Sigmoid colon (tissue), 7 donors: ENCODE measurements around the gene DDX31. TPM values are rescaled to one million over a fixed set of nuclear protein-coding genes. Genes with fewer than 3 reads are reported as not detected.

ENCODE experiments used
- DNase-seq: peaks from one replicate; pipeline ENCODE4 v3.0.0-alpha.2; 2019
- H3K27ac ChIP-seq, 4 donors: fragments of 200-600 bp; sonication (generic); one replicate each; pipeline ENCODE4 v1.5.1; 2016 to 2019; ENCODE audit warnings: mild to moderate bottlenecking in 1 of 4
- H3K27me3 ChIP-seq, 3 donors: fragments of 200-600 bp; sonication (generic); one replicate each; pipeline ENCODE4 v1.5.1; 2019; ENCODE audit warnings: mild to moderate bottlenecking in 1 of 3
- H3K36me3 ChIP-seq, 4 donors: fragments of 200-600 bp; sonication (generic); one replicate each; pipeline ENCODE4 v1.5.1; 2016 to 2019
- H3K4me1 ChIP-seq, 4 donors: fragments of 200-600 bp; sonication (generic); one replicate each; pipeline ENCODE4 v1.5.1; 2017 to 2019
- H3K4me3 ChIP-seq, 4 donors: fragments of 200-600 bp; sonication (generic); one replicate each; pipeline ENCODE4 v1.5.1; 2017 to 2019; ENCODE audit warnings: mild to moderate bottlenecking in 2 of 4, moderate library complexity in 1 of 4
- H3K9me3 ChIP-seq, 4 donors: fragments of 200-600 bp in 3 of 4; sonication (generic) in 3 of 4; one replicate each; pipeline versions ENCODE4 v1.5.1 to v1.6.1; 2013 to 2019
- EP300 ChIP-seq, 4 donors: sonication (generic); formaldehyde crosslinking; IDR thresholded peaks; one replicate each; pipeline ENCODE4 v1.6.1; 2017; ENCODE audit warnings: antibody characterized with exemption in 4 of 4
- POLR2A ChIP-seq, 2 donors: fragments of 450-650 bp; IDR thresholded peaks; one replicate each; pipeline ENCODE4 v1.6.1; 2016; ENCODE audit warnings: antibody characterized with exemption in 2 of 2, mild to moderate bottlenecking in 2 of 2, moderate library complexity in 2 of 2
- POLR2AphosphoS5 ChIP-seq, 4 donors: sonication (generic); formaldehyde crosslinking; IDR thresholded peaks; one replicate each; pipeline ENCODE4 v1.6.1; 2017; ENCODE audit warnings: antibody characterized with exemption in 4 of 4
- WGBS, 2 donors: extraction: QIAGEN DNeasy Blood & Tissue Kit; methylation state at CpG; one replicate each; pipeline ENCODE4 v1.1.7; 2013; 5-methylcytosine and 5-hydroxymethylcytosine counted together
- intact Hi-C: fragments of 100-400 bp; cut with DNase I; formaldehyde crosslinking; loops from one replicate; pipeline ENCODE4 v1.15.1; 2023
- polyA plus RNA-seq, 3 donors: library from polyadenylated mRNA; stranded (reverse); fragments of 200-250 nt; gene quantifications; one replicate each; pipeline ENCODE4 v1.2.3, GENCODE V29; 2013
- total RNA-seq, 4 donors: library from RNA; depleted of rRNA; stranded (reverse); fragments of >200 nt; gene quantifications; one replicate each; pipeline ENCODE4 v1.1.0, GENCODE V29; 2016
- TF ChIP-seq, protein P1 (sequence below), 4 experiments: fragments of 450-650 bp in 3 of 4; fragments of 200-600 bp in 1 of 4; IDR thresholded peaks; one replicate each; pipeline ENCODE4 v1.5.1; 2016 to 2019; ENCODE audit warnings: antibody characterized with exemption in 4 of 4, mild to moderate bottlenecking in 3 of 4, moderate library complexity in 2 of 4
- donor health status: healthy with polysubstance abuse.
- donor health status: Bipolar disorder and iron deficiency.
- donor health status: healthy.

DDX31 gene
- total and polyA plus RNA-seq, 7 donors = 2.4 to 8.1 (median 6.6) TPM

DNA sequence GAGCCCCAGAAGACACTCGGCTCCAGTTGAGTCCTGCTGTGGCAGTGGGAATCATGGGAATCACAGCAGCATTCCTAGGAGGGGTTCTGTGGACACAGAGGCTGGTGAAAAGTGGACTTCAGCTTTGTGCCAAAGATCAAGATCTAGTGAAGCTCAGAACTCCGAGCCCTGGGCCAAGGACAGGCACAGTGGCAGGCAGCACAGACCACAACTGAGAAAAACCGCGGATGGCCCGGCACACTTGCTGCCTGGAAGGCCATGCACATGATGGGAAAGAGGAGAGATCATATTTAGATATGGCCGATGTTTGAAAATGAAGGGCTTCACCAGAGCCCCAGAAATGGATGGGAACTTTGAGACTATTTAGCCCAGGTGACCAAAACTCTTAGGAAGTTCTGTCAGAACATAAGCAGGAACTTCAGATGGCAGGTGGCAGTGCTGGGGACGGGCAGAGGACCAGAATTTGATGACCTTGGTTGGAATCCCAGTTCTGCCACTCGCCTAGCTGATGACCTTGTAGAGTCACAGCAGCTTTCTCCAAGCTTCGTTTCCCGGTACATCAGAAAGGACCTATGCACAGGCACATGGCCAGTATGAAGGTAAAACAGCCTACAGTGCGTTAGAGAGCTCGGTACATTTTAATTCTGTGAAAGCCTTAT lies 69.3 kb downstream of the DDX31 start:
- 87 to 92% methylated on average over 12 of the region's 12 CpGs for WGBS, 2 donors
- no peaks in the 10 kb centered on the region for H3K4me1 ChIP-seq
- TF ChIP-seq POLR2A (IDR thresholded peaks at IDR 0.05) = no peak
- TF ChIP-seq EP300 (IDR thresholded peaks at IDR 0.05) = no peak
- no peak for TF ChIP-seq POLR2AphosphoS5 (IDR thresholded peaks at IDR 0.05)
- TF ChIP-seq, protein P1, sequence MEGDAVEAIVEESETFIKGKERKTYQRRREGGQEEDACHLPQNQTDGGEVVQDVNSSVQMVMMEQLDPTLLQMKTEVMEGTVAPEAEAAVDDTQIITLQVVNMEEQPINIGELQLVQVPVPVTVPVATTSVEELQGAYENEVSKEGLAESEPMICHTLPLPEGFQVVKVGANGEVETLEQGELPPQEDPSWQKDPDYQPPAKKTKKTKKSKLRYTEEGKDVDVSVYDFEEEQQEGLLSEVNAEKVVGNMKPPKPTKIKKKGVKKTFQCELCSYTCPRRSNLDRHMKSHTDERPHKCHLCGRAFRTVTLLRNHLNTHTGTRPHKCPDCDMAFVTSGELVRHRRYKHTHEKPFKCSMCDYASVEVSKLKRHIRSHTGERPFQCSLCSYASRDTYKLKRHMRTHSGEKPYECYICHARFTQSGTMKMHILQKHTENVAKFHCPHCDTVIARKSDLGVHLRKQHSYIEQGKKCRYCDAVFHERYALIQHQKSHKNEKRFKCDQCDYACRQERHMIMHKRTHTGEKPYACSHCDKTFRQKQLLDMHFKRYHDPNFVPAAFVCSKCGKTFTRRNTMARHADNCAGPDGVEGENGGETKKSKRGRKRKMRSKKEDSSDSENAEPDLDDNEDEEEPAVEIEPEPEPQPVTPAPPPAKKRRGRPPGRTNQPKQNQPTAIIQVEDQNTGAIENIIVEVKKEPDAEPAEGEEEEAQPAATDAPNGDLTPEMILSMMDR (IDR thresholded peaks at IDR 0.05) = no peak
- peaks cover 0 to 6% (median 0%) of the 10 kb centered on the region in 3 donors for H3K27me3 ChIP-seq
- DNase-seq = no peak
- no peak overlapping the region for H3K4me3 ChIP-seq
- H3K36me3 ChIP-seq = peaks cover 0 to 76% (median under 1%) of the 10 kb centered on the region in 4 donors
- no peak overlapping the region for H3K27ac ChIP-seq
- intact Hi-C loops = no loop called here
- H3K9me3 ChIP-seq = no peaks in the 10 kb centered on the region

DNA sequence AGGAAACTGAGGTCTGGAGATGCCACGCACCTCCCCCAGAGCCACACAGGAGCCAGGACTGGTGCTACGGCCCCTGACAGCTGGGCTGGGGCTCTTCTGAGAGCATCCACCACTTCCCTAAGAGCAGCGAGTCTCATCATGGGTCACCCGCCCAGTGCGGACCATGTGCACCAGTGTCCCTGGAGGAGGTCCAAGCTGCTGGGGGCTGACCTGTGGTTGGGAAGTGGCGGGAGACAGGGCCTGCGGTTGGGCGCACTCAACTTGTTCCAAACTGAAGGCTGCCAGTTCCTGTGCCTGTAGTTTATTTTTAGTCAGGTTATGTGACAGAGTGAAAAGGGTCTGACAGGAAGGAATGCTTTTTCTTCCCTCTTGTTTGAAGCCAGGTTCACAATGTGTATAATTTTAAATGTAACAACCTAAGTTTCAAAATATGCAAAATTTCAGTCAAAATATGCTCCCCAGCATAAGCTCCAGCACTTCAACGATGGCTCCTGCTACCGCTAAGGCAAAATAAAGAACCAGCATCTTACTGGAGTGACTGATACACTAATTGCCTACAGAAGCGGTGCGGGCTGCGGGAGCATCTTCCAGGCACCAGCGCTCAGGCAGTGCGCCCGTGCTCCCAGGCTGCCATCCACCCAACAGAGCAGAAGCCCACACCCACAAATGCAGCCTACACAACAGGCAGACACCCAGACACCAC lies 72.6 kb downstream of the DDX31 start:
- H3K4me3 ChIP-seq = no peak overlapping the region
- no peaks in the 10 kb centered on the region for H3K4me1 ChIP-seq
- no peaks in the 10 kb centered on the region for H3K9me3 ChIP-seq
- WGBS, 2 donors = 90 to 94% methylated on average over 16 of the region's 16 CpGs
- no peak overlapping the region for H3K27ac ChIP-seq
- TF ChIP-seq, protein P1 (IDR thresholded peaks at IDR 0.05) = no peak
- TF ChIP-seq EP300 (IDR thresholded peaks at IDR 0.05) = no peak
- no peak for TF ChIP-seq POLR2AphosphoS5 (IDR thresholded peaks at IDR 0.05)
- TF ChIP-seq POLR2A (IDR thresholded peaks at IDR 0.05) = no peak
- intact Hi-C loops = no loop called here
- no peak for DNase-seq
- H3K36me3 ChIP-seq = peaks cover 0 to 80% (median 11%) of the 10 kb centered on the region in 4 donors
- peaks cover 0 to 19% (median 3%) of the 10 kb centered on the region in 3 donors for H3K27me3 ChIP-seq

DNA sequence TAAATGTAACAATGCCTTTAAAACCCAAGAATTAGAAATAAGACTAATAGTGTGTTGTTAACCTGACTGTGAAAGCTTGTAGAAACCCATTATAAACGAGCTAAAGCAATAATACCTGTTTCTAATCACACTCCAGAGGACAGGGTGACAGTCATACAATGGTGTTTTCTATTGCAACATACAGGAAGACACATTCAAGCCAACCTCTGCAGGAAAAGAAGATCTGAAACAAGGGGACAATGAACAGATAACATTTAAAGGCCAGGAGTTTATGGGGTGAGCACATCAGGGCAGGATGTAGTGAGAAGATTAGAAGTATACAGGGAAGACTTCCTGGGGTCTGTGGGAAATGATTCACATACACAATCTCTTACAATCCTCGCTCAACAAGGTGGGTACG lies 73.6 kb downstream of the DDX31 start:
- WGBS, 2 donors = 66 to 77% methylated on average over 3 of the region's 3 CpGs
- Histone ChIP-seq H3K36me3 (peaks cover 0 to 70% (median 11%) of the 10 kb centered on the region in 4 donors), H3K9me3 (no peaks in the 10 kb centered on the region), H3K4me3 (no peak overlapping the region), H3K27me3 (peaks cover under 1 to 29% (median 13%) of the 10 kb centered on the region in 3 donors), H3K27ac (no peak overlapping the region), H3K4me1 (no peaks in the 10 kb centered on the region)
- no peak for DNase-seq
- TF ChIP-seq EP300 (IDR thresholded peaks at IDR 0.05) (no peak), POLR2A (IDR thresholded peaks at IDR 0.05) (no peak), POLR2AphosphoS5 (IDR thresholded peaks at IDR 0.05) (no peak)
- TF ChIP-seq, protein P1 (IDR thresholded peaks at IDR 0.05) = no peak
- intact Hi-C loops = no loop called here

DNA sequence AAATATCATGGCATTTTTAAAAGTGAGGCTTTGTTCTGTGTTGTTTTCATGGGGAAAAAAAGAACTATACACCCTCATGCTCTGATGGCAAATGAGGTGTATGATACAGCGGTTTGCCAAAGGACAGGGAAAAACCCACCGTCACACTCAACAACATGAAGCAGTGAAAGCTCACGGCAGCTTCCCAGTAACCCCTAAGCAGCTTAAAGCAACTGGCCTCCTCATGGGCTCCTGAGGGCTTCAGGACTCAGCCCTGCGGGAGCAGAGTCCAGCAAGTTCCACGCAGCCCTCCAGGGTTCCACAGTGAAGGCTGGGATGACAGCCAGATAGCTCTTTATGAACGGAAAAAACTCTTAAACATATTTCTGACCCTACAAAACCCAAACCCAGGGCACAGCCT lies 74.5 kb downstream of the DDX31 start:
- H3K4me1 ChIP-seq = peaks cover 0 to 7% (median 4%) of the 10 kb centered on the region in 4 donors
- intact Hi-C loops = no loop called here
- 88 to 90% methylated on average over 6 of the region's 6 CpGs for WGBS, 2 donors
- peaks cover 0 to 61% (median 11%) of the 10 kb centered on the region in 4 donors for H3K36me3 ChIP-seq
- H3K4me3 ChIP-seq = no peak overlapping the region
- peaks cover 10 to 38% (median 22%) of the 10 kb centered on the region in 3 donors for H3K27me3 ChIP-seq
- no peak for DNase-seq
- H3K27ac ChIP-seq = no peak overlapping the region
- TF ChIP-seq POLR2A (IDR thresholded peaks at IDR 0.05) (no peak), POLR2AphosphoS5 (IDR thresholded peaks at IDR 0.05) (no peak), EP300 (IDR thresholded peaks at IDR 0.05) (no peak)
- TF ChIP-seq, protein P1 (IDR thresholded peaks at IDR 0.05) = no peak
- H3K9me3 ChIP-seq = no peaks in the 10 kb centered on the region
